Activated T-cell treated with anti-CD3 and anti-CD28 coated beads, Interleukin-2, amount 50 U/mL, for 72 hours (primary cell): ENCODE data around the gene WASF3. TPM values are rescaled to one million over a fixed set of nuclear protein-coding genes. Genes with fewer than 3 reads are reported as not detected.
"Not testable (repeated sequence)": the region's sequence is repeated elsewhere in the genome, so short reads cannot be mapped to it uniquely, and the experiment has no call there.

Experiments used
- ATAC-seq, 2 donors: fragments of 150-1000 bp; cut with Tn5 transposase; replicated peaks in 1 of 2; 2 replicates each; pipeline ENCODE4 v1.10.0; 2021; ENCODE audit warnings: moderate library complexity in 2 of 2, mild to moderate bottlenecking in 1 of 2
- DNase-seq, 2 donors: peaks; one replicate each; pipeline ENCODE4 v3.0.0; 2021 to 2022; ENCODE audit warnings: mixed read lengths in 1 of 2
- H3K27ac Mint-ChIP-seq: one replicate; pipeline ENCODE4 v1.8.0; 2022; ENCODE audit warnings: mild to moderate bottlenecking, moderate library complexity, mixed read lengths
- H3K27me3 Mint-ChIP-seq: one replicate; pipeline ENCODE4 v1.8.0; 2022; ENCODE audit warnings: low read depth, mixed read lengths
- H3K36me3 Mint-ChIP-seq, 2 donors: one replicate each; pipeline ENCODE4 v1.8.0; 2022; ENCODE audit warnings: mixed read lengths in 2 of 2, mild to moderate bottlenecking in 1 of 2; ENCODE audit not compliant: insufficient read depth in 2 of 2
- H3K4me1 Mint-ChIP-seq: one replicate; pipeline ENCODE4 v1.8.0; 2022; ENCODE audit warnings: low read depth, mixed read lengths
- H3K4me3 Mint-ChIP-seq, 2 donors: one replicate each; pipeline ENCODE4 v1.8.0; 2022; ENCODE audit warnings: mild to moderate bottlenecking in 2 of 2, mixed read lengths in 2 of 2, moderate library complexity in 2 of 2
- H3K9me3 Mint-ChIP-seq, 2 donors: one replicate each; pipeline ENCODE4 v1.8.0; 2022; ENCODE audit warnings: mixed read lengths in 2 of 2
- total RNA-seq, 2 donors: library from RNA; stranded (reverse); gene quantifications; one replicate each; pipeline ENCODE4 v1.2.3, GENCODE V29; 2022

Gene WASF3
- total RNA-seq, 2 donors from 2014 or later, result 0.14 to 0.17 TPM

DNA sequence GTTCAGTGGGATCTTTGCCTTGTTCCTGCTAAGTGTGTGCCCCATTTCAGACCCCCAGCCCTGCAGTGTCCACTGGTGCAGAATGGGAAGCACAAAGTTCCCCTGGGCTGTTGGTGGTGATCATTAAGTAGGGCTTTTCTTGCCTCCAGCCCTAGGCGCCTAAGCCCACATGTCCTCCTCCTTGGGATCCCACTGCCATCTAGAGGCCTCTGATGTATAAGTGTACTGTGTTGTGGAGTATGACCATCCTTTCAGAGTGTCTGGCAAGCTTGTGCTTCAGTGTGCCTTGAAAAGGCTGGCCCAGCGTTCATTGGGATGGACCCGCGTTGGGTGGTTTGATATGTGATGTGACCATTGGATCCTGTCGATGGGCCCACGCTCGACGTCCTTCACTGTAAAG lies 71.2 kb downstream of the WASF3 start:
- ATAC-seq (no peak), DNase-seq (no peak)
- Mint-ChIP-seq H3K9me3 (peaks cover 6 to 9% of the 10 kb centered on the region in 2 donors), H3K36me3 (peaks cover 3 to 8% of the 10 kb centered on the region in 2 donors), H3K4me1 (no peaks in the 10 kb centered on the region), H3K27me3 (no peaks in the 10 kb centered on the region), H3K4me3 (no peak overlapping the region), H3K27ac (no peak overlapping the region)

- Mint-ChIP-seq H3K4me3 (no peak overlapping the region), H3K36me3 (peaks cover under 1 to 5% of the 10 kb centered on the region in 2 donors), H3K27ac (no peak overlapping the region), H3K27me3 (no peaks in the 10 kb centered on the region), H3K4me1 (no peaks in the 10 kb centered on the region), H3K9me3 (peaks cover 4% of the 10 kb centered on the region in 2 donors)
- ATAC-seq (no peak), DNase-seq (no peak)
Measured at GRCh38 chr13:26629260-26629825, 71.9 kb downstream of the WASF3 start.

DNA sequence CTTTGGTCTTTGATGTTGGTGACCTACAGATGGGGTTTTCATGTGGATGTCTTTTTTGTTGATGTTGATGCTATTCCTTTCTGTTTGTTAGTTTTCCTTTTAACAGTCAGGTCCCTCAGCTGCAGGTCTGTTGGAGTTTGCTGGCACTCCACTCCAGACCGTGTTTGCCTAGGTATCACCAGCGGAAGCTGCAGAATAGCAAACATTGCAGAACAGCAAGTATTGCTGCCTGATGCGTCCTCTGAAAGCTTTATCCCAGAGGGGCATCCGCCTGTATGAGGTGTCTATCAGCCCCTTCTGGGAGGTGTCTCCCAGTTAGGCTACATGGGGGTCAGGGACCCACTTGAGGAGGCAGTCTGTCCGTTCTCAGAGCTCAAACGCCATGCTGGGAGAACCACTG lies 78.2 kb downstream of the WASF3 start:
- DNase-seq, ATAC-seq, H3K27me3 Mint-ChIP-seq, H3K4me3 Mint-ChIP-seq, H3K36me3 Mint-ChIP-seq, H3K9me3 Mint-ChIP-seq, H3K4me1 Mint-ChIP-seq, H3K27ac Mint-ChIP-seq: not testable (repeated sequence)

DNA sequence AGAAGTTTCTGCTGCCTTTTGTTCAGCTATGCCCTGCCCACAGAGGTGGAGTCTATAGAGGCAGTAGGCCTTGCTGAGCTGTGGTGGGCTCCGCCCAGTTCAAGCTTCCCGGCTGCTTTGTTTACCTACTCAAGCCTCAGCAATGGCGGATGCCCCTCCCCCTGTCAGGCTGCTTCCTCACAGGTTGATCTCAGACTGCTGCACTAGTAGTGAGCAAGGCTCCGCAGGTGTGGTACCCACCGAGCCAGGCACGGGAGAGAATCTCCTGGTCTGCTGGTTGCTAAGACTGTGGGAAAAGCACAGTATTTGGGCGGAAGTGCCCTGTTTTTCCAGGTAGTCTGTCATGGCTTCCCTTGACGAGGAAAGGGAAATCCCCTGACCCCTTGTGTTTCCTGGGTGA lies 78.6 kb downstream of the WASF3 start:
- H3K9me3 Mint-ChIP-seq, H3K36me3 Mint-ChIP-seq, DNase-seq, H3K4me1 Mint-ChIP-seq, H3K27ac Mint-ChIP-seq, ATAC-seq, H3K27me3 Mint-ChIP-seq, H3K4me3 Mint-ChIP-seq: not testable (repeated sequence)

DNA sequence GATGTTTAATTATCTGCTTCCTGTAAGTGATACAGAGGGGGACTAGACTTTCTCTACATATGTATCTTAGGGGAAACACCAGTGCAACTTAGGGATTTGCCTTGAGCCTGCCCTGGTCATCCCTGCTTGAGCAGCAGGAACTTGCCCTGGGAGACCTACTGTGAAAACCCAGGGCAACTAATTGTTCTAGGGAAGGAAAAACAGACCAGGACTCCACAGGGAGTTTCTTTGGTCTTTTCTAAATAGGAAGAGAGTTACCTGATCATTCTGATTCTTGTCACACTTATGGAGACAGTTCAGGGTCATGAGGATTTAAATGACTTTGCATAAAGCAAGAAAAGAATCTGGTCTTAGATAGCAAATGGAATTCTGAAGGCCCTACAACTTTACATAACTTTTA lies 89.1 kb downstream of the WASF3 start:
- Mint-ChIP-seq H3K4me3 (no peak overlapping the region), H3K4me1 (no peaks in the 10 kb centered on the region), H3K9me3 (peaks cover 0 to 8% of the 10 kb centered on the region in 2 donors), H3K27me3 (peaks cover 29% of the 10 kb centered on the region), H3K36me3 (peaks cover 3 to 11% of the 10 kb centered on the region in 2 donors), H3K27ac (no peak overlapping the region)
- ATAC-seq, result no peak
- DNase-seq, result no peak

DNA sequence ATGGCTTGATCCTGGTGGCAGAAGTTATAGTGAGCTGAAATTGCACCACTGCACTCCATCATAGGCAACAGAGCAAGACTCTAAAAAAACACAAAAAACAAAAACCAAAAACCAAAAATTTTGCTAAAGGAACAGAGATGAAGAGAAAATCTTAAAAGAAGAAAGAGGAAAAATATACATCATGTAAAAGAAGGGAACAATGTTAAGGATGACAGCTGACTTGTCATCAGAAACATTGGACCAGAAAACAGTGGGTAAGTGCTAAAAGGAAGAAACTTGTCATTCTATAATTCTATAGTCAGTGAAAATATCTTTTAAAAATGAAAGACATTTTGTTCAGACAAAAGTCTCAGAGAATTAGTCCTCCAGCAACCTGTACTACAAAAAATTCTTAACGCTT lies 93.8 kb downstream of the WASF3 start:
- no peak for DNase-seq
- Mint-ChIP-seq H3K9me3 (peaks cover 0 to 8% of the 10 kb centered on the region in 2 donors), H3K27ac (no peak overlapping the region), H3K27me3 (peaks cover 7% of the 10 kb centered on the region), H3K36me3 (peaks cover 3 to 11% of the 10 kb centered on the region in 2 donors), H3K4me1 (no peaks in the 10 kb centered on the region), H3K4me3 (no peak overlapping the region)
- no peak for ATAC-seq

- Mint-ChIP-seq H3K36me3 (peaks cover 3 to 11% of the 10 kb centered on the region in 2 donors), H3K4me3 (no peak overlapping the region), H3K27ac (no peak overlapping the region), H3K9me3 (peaks cover 0 to 8% of the 10 kb centered on the region in 2 donors), H3K27me3 (peaks cover 4% of the 10 kb centered on the region), H3K4me1 (no peaks in the 10 kb centered on the region)
- ATAC-seq, result no peak
- no peak for DNase-seq
Measured at GRCh38 chr13:26653310-26653709, 95.8 kb downstream of the WASF3 start.

DNA sequence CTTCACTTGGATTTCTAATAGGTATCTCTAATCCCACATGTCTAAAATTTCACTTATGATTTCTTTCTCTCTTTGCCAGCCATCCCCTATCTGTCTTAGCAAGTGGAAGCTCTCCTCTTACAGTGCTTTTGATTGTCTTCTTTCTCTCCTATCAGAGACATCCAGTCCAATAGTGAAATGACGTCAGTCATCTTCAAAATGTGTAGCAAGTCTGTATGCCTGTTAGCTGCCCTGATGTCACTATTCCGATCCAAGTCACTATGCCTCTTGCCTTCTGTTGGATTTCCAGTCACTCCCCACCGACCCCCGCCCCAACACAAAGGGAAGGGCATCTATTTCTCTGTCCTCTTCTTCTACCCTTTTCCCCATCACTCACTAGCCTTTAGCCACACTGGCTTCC lies 96.4 kb downstream of the WASF3 start:
- no peak overlapping the region for H3K27ac Mint-ChIP-seq
- H3K36me3 Mint-ChIP-seq, result peaks cover 3 to 11% of the 10 kb centered on the region in 2 donors
- ATAC-seq (no peak), DNase-seq (no peak)
- H3K9me3 Mint-ChIP-seq, result peaks cover 0 to 8% of the 10 kb centered on the region in 2 donors
- H3K4me3 Mint-ChIP-seq, result no peak overlapping the region
- no peaks in the 10 kb centered on the region for H3K4me1 Mint-ChIP-seq
- no peaks in the 10 kb centered on the region for H3K27me3 Mint-ChIP-seq

DNA sequence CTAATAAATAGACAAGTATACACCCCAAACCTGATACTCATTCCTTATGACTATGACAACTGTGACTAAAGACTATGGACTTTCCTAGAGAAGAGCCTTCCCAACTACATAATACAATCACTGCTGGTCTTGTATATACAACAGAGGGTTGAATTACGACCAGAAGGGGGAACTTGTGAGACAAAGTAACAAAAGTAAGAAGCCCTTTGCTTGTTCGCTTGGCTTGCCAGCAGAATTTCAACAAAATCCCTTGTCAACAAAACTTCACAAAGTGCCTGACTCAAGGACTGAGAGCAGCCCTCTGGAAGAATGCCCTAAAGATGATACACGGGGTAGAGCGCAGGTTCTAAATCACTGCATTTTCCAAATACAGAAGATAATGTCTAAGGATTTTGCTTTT lies 99.4 kb downstream of the WASF3 start:
- ATAC-seq (no peak), DNase-seq (no peak)
- Mint-ChIP-seq H3K36me3 (no peaks in the 10 kb centered on the region), H3K27ac (no peak overlapping the region), H3K9me3 (no peaks in the 10 kb centered on the region), H3K4me3 (no peak overlapping the region), H3K4me1 (no peaks in the 10 kb centered on the region), H3K27me3 (no peaks in the 10 kb centered on the region)

- Mint-ChIP-seq H3K27me3 (no peaks in the 10 kb centered on the region), H3K36me3 (no peaks in the 10 kb centered on the region), H3K9me3 (no peaks in the 10 kb centered on the region), H3K4me1 (no peaks in the 10 kb centered on the region), H3K4me3 (no peak overlapping the region), H3K27ac (no peak overlapping the region)
- no peak for ATAC-seq
- DNase-seq, result no peak
Measured at GRCh38 chr13:26658448-26659385, 101.2 kb downstream of the WASF3 start.

GRCh38 chr13:26660185-26660584 lies 102.7 kb downstream of the WASF3 start:
- no peak overlapping the region for H3K4me3 Mint-ChIP-seq
- ATAC-seq (no peak), DNase-seq (no peak)
- H3K27me3 Mint-ChIP-seq, result no peaks in the 10 kb centered on the region
- no peak overlapping the region for H3K27ac Mint-ChIP-seq
- H3K36me3 Mint-ChIP-seq, result no peaks in the 10 kb centered on the region
- no peaks in the 10 kb centered on the region for H3K4me1 Mint-ChIP-seq
- no peaks in the 10 kb centered on the region for H3K9me3 Mint-ChIP-seq

DNA sequence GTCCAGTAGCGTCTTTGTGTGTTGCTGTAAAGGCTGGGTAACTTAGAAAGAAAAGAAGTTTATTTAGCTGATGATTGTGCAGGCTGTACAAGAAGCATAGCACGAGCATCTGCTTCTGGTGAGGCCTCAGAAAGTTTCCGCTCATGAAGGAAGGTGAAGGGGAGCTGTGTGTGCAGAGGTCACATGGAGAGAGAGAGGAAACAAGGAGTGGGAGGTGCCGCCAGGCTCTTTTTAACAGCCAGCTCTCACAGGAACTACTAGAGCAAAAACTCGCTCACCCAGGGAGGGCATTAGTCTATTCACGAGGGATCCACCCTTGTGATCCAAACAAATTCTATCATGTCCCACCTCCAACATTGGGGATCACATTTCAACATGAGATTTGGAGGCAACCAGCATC lies 103.3 kb downstream of the WASF3 start:
- no peaks in the 10 kb centered on the region for H3K27me3 Mint-ChIP-seq

GRCh38 chr13:26663791-26664190 lies 106.3 kb downstream of the WASF3 start:
- H3K4me1 Mint-ChIP-seq, result no peaks in the 10 kb centered on the region
- ATAC-seq (no peak), DNase-seq (no peak)
- no peaks in the 10 kb centered on the region for H3K36me3 Mint-ChIP-seq
- no peak overlapping the region for H3K27ac Mint-ChIP-seq
- H3K27me3 Mint-ChIP-seq, result peaks cover 6% of the 10 kb centered on the region
- H3K9me3 Mint-ChIP-seq, result no peaks in the 10 kb centered on the region
- H3K4me3 Mint-ChIP-seq, result no peak overlapping the region

More for the DNA sequence above, 103.3 kb downstream of the WASF3 start:
- Mint-ChIP-seq H3K36me3 (no peaks in the 10 kb centered on the region), H3K4me3 (no peak overlapping the region), H3K9me3 (no peaks in the 10 kb centered on the region), H3K27ac (no peak overlapping the region), H3K4me1 (no peaks in the 10 kb centered on the region)
- no peak for ATAC-seq
- no peak for DNase-seq
